Measurements from ENCODE around the gene SH3GL1.

DNA sequence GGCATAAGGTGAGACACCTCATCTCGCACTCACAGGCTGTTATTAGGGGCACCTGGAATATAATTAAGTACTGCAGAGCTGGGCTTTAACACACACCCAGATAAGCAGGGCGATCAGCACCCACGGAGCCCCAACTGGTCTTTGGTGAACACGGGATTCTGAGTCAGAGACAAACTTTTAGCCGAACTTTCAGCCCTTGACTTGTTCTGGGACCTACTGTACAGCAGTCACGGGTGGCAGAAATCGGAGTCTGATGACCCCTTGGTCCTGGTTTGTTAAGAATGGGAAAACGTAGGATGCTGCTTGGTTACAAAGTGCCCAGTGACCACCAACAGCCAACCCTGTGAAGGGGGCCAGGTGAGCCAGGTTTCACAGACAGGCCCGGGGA lies 9.0 kb downstream of the SH3GL1 start:
- TF ChIP-seq YY1 (IDR thresholded peaks at IDR 0.05; ENCODE audit: insufficient read depth, insufficient read length) (no peak), SUZ12 (IDR thresholded peaks at IDR 0.05; ENCODE audit: extremely low read depth, insufficient read depth, insufficient read length) (no peak)
